SHP77 (cell line): ENCODE data around the gene CACNA1S.
A peak's percentile ranks its signal among the peaks of the same experiment; 100 is the strongest.

Experiments
- DNase-seq, 2 experiments: peaks; one replicate each; lab custom pipeline; 2025; lab: John Stamatoyannopoulos, UW

CACNA1S gene

DNA sequence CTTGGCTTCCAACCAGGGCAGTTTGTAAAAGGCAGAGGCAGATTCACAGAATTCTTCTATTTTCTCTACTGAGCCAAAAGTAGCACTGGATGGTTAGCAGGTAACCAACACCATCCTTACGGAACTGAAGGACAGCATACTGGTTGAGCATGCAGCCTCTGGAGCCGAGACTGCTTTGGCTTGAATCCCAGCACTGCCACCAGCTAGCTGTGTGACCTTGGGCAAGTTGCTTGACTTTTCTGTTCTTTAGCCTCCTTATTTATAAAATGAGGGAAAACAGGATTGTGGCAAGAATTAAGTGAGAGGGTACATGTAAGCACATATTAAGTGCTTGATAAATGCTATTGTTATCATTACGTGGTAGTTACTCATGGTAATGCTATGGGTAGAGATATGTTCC, 19.5 kb downstream of the CACNA1S start:
- DNase-seq = no peak

DNA sequence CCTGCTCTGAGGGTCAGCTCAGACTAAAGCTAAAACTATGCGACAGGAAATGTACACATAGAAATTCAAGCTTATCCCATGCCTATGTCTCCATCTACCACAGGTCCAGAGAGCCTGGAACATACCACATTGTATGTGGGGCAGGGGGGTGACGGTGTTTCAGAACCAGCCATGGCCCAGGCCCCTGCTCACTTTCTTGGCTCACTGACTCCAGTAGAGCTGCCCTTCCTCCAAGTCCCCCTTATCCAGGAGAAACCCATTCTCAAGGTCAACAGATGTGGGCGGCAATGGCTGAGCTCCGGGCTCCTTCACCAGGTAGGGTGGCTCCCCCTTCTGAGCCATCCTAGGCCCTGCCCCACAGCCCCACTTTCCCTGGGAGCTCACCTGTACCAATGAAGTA, 21.0 kb downstream of the CACNA1S start:
- DNase-seq = no peak

DNA sequence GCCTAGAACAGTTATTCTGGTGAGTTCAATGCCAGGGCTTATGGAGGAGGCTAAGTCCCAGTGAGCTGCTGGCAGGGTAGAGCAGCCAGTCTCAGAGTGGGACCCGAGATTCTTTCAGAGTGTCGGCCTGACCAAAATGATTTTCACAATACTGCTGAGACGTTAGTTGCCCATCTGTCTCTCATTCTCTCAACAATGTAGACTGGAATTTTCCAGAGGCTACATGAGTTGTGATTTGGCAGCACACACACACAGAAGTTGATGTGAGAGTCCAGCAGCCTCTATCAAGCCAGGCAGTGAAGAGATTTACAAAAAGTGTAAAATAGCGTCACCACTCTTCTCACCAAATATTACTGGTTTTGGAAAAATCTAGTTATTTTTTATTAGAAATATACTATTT, 21.7 kb downstream of the CACNA1S start:
- DNase-seq = no peak

DNA sequence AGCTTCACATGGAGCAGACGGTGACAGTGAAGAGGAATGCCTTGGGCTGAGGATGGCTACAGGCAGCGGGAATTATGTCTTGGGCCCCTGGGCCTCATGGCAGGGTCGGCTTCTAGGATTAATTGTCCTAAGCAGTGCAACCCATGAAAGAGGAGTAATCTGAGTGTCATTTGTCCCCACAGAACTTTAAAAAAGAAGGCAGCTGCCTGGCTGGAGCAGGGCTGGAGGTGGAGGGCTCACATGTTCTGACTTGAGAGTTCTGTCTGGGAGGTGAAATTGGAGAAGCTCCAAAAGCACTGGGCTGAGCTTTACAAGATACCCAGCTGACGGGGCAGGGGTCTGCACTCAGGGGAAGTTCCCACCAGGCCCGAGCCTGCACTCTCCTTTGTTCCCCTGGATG, 22.6 kb downstream of the CACNA1S start:
- DNase-seq = no peak

DNA sequence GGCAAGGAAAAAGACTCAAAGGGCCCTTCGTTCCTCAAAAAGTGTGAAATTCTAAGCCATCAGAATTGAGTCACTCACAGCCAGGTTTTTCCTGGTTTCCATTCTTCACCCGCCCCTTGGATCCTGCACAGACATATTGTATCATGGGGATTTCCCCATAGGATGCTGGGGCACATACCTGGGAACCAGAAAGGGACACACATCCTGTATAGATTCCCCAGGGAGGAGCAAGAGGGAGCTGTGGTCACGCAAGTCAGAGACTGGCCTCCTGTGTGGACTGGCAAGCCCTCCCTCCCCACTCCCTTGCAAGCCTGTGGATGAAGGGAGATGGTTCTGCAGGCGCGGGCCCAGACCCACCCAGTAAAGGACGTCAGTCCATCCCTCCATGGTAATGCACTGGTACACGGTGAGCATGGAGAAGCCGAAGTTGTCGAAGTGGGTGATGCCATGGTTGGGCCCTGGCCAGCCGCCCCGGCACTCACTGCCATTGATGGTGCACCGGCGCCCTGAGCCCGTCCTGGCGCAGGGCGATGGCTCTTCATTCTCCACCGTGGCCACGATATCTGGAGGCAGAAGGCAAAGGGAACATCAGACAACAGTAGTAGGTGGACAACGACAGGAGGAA, 23.2 kb downstream of the CACNA1S start:
- no peak for DNase-seq

DNA sequence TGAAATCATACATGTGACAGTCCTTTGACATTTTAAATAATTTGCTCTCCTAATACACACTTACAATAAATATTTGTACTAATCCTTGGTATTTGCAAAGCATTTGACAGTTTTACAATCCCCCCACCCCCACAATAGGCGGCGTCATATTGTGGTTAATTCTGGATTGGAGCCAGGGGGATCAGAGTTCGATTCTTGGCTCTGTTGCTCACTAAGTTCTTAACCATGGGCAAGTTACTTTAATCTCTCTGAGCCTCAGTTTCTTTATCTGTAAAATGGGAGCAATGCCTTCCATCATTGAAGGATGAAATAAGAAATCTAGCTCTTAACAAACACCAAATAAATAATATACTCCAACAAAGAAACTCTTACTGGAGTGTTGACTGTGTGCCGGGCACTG, 23.8 kb downstream of the CACNA1S start:
- no peak for DNase-seq

DNA sequence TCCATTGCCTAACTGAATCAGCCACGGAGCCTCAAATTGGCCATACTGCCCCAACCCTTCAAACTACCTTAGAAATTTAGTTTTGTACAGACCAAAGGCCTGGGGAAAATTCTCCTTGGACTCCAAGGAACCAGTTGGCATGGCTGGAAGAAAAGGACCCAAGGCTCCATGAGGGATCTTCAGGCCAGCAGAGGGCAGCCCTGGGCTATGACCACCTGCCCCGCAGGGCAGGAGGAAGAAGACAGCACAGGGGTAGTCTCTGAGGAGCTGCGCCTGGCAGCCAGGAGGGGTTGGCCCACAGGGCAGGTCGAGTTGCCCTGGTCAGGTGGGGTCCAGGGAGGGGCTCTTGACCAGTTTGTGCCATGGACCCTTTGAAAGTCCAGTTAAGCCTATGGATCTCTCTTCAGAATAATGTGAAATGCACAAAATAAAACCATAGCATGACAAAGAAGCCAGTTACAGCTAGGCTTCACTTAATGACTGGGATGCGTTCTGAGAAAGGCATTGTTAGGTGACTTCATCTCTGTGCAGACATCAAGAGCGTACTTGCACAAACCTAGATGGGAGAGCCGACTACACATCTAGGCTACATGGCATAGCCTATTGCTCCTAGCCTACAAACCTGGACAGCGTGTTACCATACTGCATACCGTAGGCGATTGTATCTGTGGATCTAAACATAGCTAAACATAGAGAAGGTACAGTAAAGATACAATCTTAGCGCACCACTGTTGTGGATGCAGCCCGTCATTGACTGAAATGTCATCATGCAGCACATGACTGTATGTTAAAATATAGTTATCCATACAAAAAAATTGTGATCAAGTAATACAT, 26.1 kb downstream of the CACNA1S start:
- DNase-seq = peak; percentile 7 to 14

DNA sequence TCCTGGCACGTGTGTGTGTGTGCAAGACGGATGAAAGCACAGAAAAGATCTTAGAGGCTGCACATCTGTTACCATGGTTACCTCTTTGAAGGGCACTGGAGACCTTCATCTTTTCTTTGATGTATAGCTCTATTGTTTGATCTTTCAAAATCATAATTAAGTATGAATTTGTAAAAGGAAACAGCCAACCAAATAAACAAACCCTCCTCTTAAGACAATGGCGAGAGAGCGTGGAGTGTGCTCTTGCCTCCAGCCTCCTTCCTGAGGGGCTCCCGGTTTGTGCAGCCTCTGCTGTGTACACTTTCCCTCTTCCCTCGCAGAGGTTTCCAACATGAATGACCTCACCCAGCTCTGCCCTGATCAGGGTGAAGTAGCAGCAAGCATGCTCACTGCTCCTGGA, 27.9 kb downstream of the CACNA1S start:
- DNase-seq = peak in 1 of 2 experiments; percentile 12

DNA sequence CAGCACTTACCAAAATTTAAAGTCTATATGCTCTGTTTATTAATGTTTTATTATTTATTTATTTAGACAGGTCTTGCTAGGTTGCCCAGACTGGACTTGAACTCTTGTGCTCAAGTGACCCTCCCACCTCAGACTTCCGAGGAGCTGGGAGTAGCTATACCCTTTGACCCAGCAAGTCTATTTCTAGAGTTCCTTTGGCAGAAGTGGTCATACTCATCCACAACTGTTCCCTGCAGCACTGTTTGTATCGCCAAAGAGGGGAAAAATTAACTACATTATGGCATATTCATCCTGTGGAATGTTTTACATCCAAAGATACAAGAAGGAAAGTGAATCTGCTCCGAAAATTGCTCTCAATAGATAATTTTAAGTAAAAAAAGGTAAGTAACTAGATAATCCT, 28.5 kb downstream of the CACNA1S start:
- DNase-seq = no peak

DNA sequence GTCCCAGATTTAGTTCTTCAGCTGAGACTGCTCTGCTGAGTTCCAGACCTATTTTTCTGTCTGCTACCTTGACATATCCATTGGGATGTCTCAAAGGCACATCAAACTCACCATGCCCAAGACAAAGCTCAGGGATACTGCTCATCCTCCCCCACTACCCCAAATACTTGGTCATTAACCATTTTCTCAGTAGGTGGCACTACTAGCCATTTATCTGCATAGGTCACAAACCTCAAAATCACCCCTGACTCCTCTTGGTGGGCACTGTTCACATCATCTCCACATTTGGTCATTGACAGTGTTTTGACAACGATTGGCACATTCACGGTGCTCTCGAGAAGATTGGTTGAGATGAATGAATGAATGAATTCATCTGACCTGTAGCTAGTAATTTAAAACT, 32.1 kb downstream of the CACNA1S start:
- DNase-seq = no peak

DNA sequence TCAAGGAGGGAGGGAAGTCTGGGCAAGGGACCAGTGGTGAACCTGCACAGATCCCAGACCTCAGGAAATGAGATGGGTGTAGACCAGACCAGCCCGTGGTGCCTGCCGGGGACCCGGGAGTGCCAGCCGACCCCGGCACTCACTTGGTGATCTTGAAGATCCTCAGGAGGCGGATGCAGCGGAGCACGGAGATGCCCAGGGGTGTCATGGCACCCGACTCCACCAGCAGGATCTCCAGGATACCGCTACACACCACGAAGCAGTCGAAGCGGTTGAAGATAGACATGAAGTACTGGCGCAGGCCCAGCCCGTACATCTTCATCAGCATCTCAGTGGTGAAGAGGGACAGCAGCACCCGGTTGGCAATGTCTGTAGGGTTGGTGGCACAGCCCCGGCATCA, 34.5 kb downstream of the CACNA1S start:
- DNase-seq = no peak

DNA sequence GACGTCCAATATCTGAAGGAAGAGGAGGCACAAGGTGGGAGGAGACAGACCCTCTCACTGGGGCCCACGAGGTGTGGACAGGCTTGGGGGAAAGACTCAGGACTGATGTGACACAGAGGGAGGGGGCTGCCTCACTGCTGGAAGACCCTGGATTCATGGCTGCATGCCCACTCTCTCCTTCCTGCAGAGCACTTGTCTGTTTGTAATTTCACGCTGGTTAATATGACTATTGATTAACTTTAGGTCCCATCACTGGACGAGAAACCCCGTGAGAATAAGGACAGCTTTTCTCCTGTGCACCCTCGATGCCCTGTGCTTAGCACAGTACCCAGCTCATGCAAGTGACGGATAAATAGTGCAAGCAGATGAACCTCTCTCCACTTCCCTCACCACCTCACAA, 35.1 kb downstream of the CACNA1S start:
- DNase-seq = no peak

DNA sequence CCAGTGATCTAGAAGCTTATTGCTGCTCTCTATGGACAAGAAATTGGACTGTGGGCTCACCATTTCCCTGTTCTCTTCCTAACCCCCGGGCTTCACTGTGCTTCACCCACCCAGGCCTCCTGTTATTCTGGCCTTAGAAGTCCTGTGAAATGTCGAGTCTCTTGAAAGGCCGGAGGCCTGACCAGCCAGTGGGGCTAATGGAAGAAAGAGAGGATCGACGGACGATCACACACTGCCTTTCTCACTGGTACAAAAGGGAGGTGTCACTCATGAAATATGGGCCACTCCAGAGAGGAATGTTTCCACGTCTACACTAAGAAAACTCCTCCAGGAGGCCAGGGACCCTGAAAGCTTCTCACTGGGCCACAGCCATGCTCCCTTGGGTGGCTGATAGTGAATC, 36.1 kb downstream of the CACNA1S start:
- no peak for DNase-seq

DNA sequence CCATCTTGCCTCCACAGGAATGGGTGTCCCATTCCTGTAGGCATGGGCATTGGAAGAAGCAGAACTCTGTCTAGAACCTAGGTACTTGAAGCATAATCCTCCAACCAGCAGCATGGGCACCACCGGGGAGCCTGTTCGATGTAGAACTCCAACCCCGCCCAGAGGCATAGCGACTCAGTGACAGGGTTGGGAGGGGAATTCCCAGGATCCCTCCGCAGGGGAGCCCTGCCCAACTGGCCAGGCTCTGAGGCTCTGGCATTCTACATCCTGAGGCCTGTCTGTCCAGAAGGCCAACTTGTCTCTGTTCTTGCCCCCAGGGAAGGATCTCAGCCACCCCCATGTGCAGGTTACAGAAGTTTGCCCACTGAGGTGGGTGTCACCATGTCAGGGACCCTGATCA, 38.2 kb downstream of the CACNA1S start:
- no peak for DNase-seq

DNA sequence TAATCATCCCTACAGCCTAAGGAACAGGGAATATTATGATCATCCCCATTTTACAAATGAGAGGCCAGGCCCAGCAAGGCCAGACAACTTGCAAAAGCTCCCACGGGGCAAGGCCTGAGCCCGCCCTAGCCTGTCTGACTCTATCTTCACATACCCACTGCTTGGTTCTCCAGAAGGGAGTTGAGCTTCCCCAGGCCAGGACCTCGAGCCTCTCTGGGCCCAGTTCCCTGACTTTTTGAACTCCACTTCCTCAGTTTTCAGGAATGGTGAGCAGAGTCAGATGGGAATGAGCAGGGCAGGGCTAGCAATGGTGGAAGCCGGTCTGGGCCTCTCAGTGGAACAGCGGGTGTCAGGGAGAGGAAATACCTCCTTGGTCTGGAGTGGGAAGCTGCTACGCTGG, 39.3 kb downstream of the CACNA1S start:
- no peak for DNase-seq

DNA sequence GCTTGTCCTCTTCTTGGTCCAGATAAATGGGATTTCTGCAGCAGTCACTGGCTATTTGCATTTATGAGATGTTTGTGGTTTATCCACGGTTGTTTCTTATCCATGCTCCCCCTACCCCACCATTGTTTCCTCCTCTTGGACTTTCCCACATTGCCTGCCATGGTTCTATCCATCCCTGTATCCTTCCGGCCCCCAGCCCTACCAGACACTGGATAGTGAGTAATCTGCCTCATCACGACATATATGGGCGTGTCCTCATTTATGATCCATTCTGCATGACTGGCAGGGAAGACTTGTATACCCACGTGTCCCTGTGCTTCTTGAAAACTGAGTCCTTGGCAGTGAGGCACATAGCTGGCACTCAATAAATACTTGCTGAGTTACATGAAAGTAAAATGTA, 40.1 kb downstream of the CACNA1S start:
- peak in 1 of 2 experiments; percentile 10 for DNase-seq

DNA sequence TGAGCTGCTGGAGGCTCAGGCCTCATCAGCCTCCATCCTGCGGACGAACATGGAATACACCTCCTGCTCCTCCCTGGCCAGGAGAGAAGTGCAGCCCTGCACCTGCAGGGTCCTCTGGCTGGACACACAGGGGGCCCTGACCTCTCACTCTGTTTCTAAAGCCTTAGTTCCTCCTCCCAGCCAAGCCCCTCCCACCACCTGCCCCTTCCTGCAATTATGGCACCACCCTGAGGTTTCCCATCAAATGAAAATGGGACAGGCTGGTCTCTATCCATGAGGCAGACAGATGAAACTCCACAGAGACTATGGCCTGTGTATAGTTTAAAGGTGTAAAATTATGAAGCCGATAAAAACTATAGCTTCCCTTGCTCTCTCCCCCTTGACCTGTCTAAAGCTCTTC, 42.6 kb downstream of the CACNA1S start:
- peak in 1 of 2 experiments; percentile 19 for DNase-seq

DNA sequence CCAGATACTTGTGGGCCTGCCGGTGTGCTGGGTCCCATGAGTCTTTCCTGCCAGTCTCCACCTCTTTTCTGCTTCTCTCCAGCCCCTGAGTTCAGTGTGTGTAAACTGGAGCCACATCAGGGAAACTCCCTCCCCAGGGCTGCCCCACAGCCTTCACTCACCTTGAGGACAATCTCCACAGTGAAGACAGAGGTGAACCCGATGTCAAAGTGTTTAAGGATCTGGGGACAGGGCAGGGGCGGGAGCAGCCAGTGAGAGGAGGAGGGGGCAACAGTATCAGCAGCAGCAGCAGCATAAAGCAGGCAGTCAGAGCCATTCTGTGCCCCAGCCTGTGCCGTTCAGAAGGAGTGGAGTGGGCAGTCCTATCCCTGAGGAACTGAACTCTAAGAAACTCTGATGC, 43.2 kb downstream of the CACNA1S start:
- no peak for DNase-seq

DNA sequence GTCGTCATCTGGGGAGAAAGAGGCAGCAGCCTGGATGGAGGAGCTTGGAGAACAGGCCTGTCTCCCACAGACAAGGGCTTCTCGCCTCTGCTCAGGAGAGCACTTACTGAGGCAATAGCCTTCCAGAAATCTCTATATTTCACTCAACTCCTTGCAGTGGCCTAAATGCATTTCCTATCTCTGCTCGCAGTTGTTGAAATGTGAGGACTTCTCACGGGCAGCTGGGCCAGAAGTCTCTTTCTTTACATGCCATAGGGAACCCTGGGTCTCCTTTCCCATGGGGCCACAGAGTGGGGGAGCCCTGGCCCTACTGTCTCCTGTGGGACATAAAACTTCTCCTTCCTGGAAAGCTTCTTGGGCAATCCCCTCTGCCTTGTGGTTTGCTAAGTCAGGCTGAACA, 45.2 kb downstream of the CACNA1S start:
- DNase-seq = no peak

DNA sequence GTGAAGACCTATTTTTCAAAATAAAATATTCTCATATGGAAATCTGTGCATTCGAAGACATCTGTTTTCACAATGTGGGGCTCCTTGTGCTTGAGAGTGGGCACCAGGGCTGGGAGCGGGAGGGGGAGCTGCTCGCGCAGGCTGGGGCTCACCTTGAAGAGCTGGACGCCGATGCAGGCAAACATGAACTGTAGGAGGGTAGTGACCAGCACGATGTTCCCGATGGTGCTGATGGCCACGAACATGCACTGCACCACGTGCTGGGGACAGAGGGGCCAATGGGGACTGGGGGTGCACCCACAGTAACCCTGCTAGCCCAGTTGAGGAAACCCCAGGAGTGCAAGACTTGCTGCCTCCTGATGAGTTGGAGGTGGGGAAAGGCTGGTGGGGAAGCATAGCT, 46.5 kb downstream of the CACNA1S start:
- DNase-seq = no peak

DNA sequence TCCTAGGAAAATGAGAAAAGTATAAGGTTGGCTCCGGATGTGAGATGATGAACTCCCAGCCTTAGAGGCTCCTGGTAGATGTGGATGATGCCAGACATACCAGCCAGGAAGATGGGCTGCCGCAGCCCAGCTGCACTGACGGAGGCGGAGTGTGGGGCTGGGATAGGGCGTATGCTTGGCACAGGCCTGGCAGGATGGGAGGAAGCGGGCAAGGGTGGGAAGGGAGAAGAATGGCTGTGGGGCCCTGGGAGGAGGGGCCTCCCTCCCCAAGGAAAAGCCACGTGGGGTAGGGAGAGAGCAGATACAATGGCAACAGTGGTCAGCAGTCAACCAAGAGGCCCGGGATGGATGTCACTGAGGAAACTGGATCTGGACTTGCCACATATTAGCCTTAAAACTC, 47.4 kb downstream of the CACNA1S start:
- no peak for DNase-seq

DNA sequence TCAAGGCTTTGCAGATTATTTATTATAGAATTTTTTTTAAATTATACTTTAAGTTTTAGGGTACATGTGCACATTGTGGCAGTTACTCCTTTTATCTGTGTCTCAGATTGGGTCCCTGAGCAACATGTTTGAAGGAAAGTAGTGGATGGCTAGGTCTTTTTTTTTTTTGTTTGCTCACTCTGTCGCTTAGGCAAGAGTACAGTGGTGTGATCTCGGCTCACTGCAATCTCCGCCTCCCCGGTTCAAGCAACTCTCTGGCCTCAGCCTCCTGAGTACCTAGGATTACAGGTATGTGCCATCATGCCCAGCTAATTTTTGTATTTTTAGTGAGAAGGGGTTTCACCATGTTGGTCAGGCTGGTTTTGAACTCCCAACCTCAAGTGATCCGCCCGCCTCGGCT, 49.1 kb downstream of the CACNA1S start:
- no peak for DNase-seq

DNA sequence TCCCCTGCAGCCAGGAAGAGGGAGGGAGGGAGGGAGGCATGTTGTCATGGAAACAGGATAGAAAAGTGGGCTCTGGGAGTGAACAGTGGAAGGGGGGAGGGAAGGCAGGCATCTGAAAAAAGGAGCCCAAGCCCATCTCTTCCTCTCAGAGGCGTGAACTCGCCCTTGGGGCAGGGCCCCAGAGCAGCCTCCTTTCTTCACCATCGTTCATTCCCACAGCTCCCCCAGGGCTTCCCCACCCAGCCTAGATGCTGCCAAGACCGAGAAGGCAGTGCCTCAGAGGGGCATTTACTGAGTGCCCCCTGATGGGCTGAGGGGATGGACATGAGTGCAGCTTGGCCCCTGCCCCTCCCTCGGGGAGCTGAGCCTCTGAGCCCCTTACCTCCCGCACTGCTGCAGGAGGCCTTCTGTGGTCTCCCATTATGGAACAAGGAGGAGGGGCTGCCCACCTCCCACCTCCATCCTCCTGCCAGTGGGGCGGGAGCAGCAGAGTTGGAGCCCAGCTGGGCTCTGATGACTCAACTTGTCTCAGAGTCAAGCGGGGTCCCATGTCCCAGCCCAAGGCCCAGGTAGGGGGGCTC, 49.6 kb downstream of the CACNA1S start:
- no peak for DNase-seq

DNA sequence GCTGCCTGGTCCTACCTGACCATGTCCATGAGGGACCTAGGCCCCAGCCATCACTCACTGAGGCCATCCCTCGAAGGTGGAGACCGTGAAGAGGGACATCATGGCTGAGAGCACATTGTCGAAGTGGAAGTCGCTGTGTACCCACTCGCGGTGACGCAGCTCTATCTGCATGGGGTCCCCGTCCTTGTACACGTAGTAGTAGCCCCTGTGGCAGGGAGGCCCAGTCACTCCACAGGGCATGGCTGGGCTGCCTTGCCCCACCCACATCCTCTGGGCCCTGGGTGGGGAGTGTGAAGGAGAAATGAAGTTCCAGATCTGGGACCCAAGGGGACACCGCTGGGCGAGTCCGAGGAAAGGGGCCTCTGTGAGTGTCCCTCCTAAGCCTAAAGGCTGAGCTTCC, 50.3 kb downstream of the CACNA1S start:
- DNase-seq = no peak
